Measurements from ENCODE around the gene ERC1. TPM values are rescaled to one million over a fixed set of nuclear protein-coding genes. Genes with fewer than 3 reads are reported as not detected.

The ERC1 gene
- total RNA-seq, 4 donors from 2014 or later = 50.0 to 88.1 (median 59.7) TPM

GRCh38 chr12:1199700-1200099, 208.7 kb downstream of the ERC1 start:
- Histone ChIP-seq H3K36me3 (peaks cover 0 to 26% (median 14%) of the 10 kb centered on the region in 4 donors), H3K27me3 (no peaks in the 10 kb centered on the region), H3K4me1 (peaks cover 2 to 13% (median 9%) of the 10 kb centered on the region in 4 donors), H3K27ac (replicated peaks in 1 of 4) (no peak overlapping the region), H3K4me3 (no peak overlapping the region), H3K9me3 (no peaks in the 10 kb centered on the region)
- DNase-seq (ENCODE audit: extremely low spot score) = no peak
- intact Hi-C loops (cut with DNase I) = no loop called here
- TF ChIP-seq EP300 (IDR thresholded peaks at IDR 0.05) (no peak), POLR2A (IDR thresholded peaks at IDR 0.05; ENCODE audit: low read depth) (no peak)

GRCh38 chr12:1201030-1201429, 210.0 kb downstream of the ERC1 start:
- no peak for TF ChIP-seq EP300 (IDR thresholded peaks at IDR 0.05)
- TF ChIP-seq CTCF (IDR thresholded peaks at IDR 0.05) = no peak
- TF ChIP-seq POLR2A (IDR thresholded peaks at IDR 0.05; ENCODE audit: low read depth) = no peak
- TF ChIP-seq POLR2AphosphoS5 (IDR thresholded peaks at IDR 0.05) = no peak
- intact Hi-C loops (cut with DNase I) = no loop called here

GRCh38 chr12:1201886-1202285, 210.9 kb downstream of the ERC1 start:
- intact Hi-C loops (cut with DNase I) = no loop called here
- Histone ChIP-seq H3K4me3 (no peak overlapping the region), H3K9me3 (no peaks in the 10 kb centered on the region), H3K27ac (replicated peaks in 1 of 4) (no peak overlapping the region), H3K27me3 (no peaks in the 10 kb centered on the region), H3K36me3 (peaks cover 0 to 22% (median 12%) of the 10 kb centered on the region in 4 donors), H3K4me1 (peaks cover 6 to 33% (median 25%) of the 10 kb centered on the region in 4 donors)
- WGBS = 92% methylated on average over 1 of the region's 1 CpG
- DNase-seq (ENCODE audit: extremely low spot score) = no peak
- TF ChIP-seq EP300 (IDR thresholded peaks at IDR 0.05) = no peak
- TF ChIP-seq CTCF (IDR thresholded peaks at IDR 0.05) = no peak
- no peak for TF ChIP-seq POLR2A (IDR thresholded peaks at IDR 0.05; ENCODE audit: low read depth)
- TF ChIP-seq POLR2AphosphoS5 (IDR thresholded peaks at IDR 0.05) = no peak

More at GRCh38 chr12:1201030-1201429, 210.0 kb downstream of the ERC1 start:
- DNase-seq (ENCODE audit: extremely low spot score) = no peak
- Histone ChIP-seq H3K27me3 (no peaks in the 10 kb centered on the region), H3K36me3 (peaks cover 0 to 23% (median 14%) of the 10 kb centered on the region in 4 donors), H3K27ac (replicated peaks in 1 of 4) (no peak overlapping the region), H3K4me3 (no peak overlapping the region), H3K4me1 (peaks cover 6 to 25% (median 21%) of the 10 kb centered on the region in 4 donors), H3K9me3 (no peaks in the 10 kb centered on the region)
- 88% methylated on average over 2 of the region's 2 CpGs for WGBS

- no peak for TF ChIP-seq CTCF (IDR thresholded peaks at IDR 0.05)
- no peak for TF ChIP-seq POLR2A (IDR thresholded peaks at IDR 0.05; ENCODE audit: low read depth)
- TF ChIP-seq POLR2AphosphoS5 (IDR thresholded peaks at IDR 0.05) = no peak
- no peak for TF ChIP-seq EP300 (IDR thresholded peaks at IDR 0.05)
- no peaks in the 10 kb centered on the region for H3K9me3 ChIP-seq
- intact Hi-C loops (cut with DNase I) = no loop called here
- H3K4me1 ChIP-seq = peaks cover 6 to 35% (median 25%) of the 10 kb centered on the region in 4 donors
- peaks cover 0 to 9% (median 2%) of the 10 kb centered on the region in 4 donors for H3K36me3 ChIP-seq
- no peak overlapping the region for H3K27ac ChIP-seq (replicated peaks in 1 of 4)
- no peaks in the 10 kb centered on the region for H3K27me3 ChIP-seq
- no peak overlapping the region for H3K4me3 ChIP-seq
- DNase-seq (ENCODE audit: extremely low spot score) = no peak
These were observed 212.7 kb downstream of the ERC1 start for GRCh38 chr12:1203735-1204019.

- no peaks in the 10 kb centered on the region for H3K27me3 ChIP-seq
- H3K9me3 ChIP-seq = no peaks in the 10 kb centered on the region
- DNase-seq (ENCODE audit: extremely low spot score) = no peak
- peak overlapping the region; percentile 35 to 71 (median 56) for H3K27ac ChIP-seq (replicated peaks in 1 of 4)
- intact Hi-C loops (cut with DNase I) = no loop called here
- TF ChIP-seq CTCF (IDR thresholded peaks at IDR 0.05) (no peak), EP300 (IDR thresholded peaks at IDR 0.05) (no peak), POLR2A (IDR thresholded peaks at IDR 0.05; ENCODE audit: low read depth) (no peak), POLR2AphosphoS5 (IDR thresholded peaks at IDR 0.05) (no peak)
- H3K4me3 ChIP-seq = peak overlapping the region; percentile 38 to 56 (median 46)
- 31% methylated on average over 6 of the region's 6 CpGs for WGBS
- H3K4me1 ChIP-seq = peaks cover 6 to 35% (median 25%) of the 10 kb centered on the region in 4 donors
- H3K36me3 ChIP-seq = no peaks in the 10 kb centered on the region
These were observed 213.6 kb downstream of the ERC1 start for GRCh38 chr12:1204581-1205121.

Measured in esophagus muscularis mucosa (tissue), 4 donors.